Myocyte (in vitro differentiated cells): ENCODE data around the gene PARP1. TPM values are rescaled to one million over a fixed set of nuclear protein-coding genes. Genes with fewer than 3 reads are reported as not detected.
A peak's percentile ranks its signal among the peaks of the same experiment; 100 is the strongest.
"Not testable (repeated sequence)": the region's sequence is repeated elsewhere in the genome, so short reads cannot be mapped to it uniquely, and the experiment has no call there.

Source experiments
- DNase-seq: peaks from one replicate; pipeline ENCODE4 v3.0.0-alpha.2; 2012; ENCODE audit warnings: low read depth
- total RNA-seq: library from RNA; depleted of rRNA; stranded (reverse); fragments of >200 nt; gene quantifications from 2 replicates; pipeline ENCODE4 v1.2.3, GENCODE V29; 2014

Gene PARP1
- total RNA-seq, 1 donor from 2014 or later = 69.2 TPM

GRCh38 chr1:226429858-226430715 is 22.2 kb upstream of the PARP1 start:
- DNase-seq = no peak

GRCh38 chr1:226428791-226429461 is 21.0 kb upstream of the PARP1 start:
- DNase-seq = no peak

DNA sequence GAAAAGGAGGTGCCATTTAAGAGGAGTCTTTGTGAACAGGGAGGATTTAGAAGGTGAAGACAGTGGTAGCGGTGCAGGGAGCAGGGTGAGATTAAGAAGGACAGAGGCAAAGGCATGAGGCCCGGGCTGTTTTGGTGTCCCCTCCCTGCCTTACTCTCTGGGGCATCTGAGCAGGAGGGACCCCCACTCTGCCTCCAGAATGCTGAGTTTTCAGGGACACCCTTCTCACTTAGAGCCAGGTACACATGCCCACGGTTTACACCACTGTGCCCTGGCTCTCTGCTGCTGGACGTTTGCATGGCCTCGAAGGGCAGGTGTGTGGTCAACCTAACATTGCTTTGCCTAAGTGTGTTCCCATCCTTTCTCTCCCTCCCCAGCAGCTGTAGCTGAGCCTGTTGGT is 20.5 kb upstream of the PARP1 start:
- DNase-seq = no peak

DNA sequence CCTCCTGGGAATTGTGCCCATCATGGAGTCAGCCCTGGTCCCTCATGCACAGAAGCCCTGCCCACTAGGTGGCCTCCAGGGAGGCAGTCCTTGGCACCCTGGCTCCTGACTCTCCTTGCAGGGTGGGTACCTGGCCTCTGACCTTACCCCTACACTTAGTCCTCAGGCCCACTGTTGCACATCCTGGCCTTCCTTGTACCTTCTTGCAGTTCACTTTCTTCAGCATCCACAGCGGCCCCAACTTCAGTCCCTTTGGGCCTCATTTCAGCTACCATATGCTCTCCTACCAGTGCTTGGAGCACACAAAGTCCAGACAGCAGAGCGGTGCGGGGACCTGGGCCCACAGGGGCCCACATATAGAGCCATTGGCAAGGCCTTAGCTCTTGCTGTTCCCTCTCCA is 19.2 kb upstream of the PARP1 start:
- DNase-seq = no peak

DNA sequence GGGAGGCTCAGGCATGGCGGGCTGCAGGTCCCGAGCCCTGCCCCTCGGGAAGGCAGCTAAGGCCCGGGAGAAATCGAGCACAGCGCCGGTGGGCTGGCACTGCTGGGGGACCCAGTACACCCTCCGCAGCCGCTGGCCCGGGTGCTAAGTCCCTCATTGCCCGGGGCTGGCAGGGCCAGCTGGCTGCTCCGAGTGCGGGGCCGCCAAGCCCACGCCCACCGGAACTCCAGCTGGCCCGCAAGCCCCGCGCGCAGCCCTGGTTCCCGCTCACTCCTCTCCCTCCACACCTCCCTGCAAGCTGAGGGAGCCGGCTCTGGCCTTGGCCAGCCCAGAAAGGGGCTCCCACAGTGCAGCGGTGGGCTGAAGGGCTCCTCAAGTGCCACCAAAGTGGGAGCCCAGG is 18.5 kb upstream of the PARP1 start:
- DNase-seq = not testable (repeated sequence)

GRCh38 chr1:226425431-226426031 is 17.6 kb upstream of the PARP1 start:
- DNase-seq = no peak

GRCh38 chr1:226425004-226425378 is 17.1 kb upstream of the PARP1 start:
- no peak for DNase-seq

DNA sequence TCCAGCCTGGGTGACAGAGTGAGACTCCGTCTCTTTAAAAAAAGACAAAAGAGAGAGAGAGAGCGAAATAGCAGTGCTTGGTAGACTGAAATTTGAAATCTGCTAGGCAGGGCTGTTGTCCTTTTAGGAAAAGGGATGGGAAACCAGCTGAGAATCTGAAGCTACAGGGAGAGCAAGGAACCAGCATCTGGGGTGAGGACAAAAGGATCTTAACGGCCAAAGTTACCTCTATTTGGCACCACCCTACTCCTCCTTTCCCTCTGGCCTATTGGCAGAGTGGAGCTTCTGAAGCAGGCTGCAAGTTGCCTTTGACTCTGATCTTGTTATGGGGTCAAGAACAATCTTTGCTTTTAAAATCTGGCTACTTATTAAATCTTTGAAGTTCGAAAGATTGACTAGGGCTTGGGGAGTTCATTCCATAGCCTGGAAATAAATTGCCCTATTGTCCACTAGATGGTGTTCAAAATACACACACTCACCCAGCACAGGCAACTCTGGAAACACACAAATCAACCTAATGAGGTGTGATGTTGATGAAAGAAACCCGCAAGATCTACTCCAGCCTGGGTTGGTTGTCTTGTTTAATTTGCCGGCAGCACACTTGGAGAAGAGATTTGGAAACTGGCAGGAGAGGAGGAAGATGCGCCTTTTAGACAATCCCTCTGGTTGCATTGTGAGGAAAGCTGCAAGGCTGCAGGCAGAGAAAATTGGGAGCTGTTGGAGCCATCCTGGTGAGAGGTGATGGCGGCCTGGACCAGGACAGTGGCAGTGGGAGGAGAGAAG is 16.5 kb upstream of the PARP1 start:
- peak; percentile 41 for DNase-seq

GRCh38 chr1:226422478-226422877 is 14.6 kb upstream of the PARP1 start:
- no peak for DNase-seq

- DNase-seq = no peak
Observed at GRCh38 chr1:226420897-226421296, 13.0 kb upstream of the PARP1 start.

DNA sequence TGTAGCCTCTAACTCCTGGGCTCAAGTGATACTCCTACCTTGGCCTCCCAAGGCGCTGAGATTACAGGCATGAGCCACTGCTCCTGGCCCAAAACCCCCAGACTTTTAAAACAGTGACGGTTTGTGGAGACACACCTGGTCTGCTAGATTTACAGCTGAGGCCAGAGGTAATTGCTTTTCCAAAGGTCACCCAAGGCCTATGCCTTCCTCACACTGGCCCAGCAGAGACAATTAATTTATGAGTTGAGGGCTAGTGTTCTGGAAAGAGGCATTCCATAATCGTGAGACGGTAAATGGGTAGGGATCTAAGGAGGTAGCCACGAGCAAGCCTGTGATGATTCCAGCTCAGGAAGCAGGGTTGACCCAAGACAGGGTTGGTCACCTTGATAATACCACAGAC is 12.4 kb upstream of the PARP1 start:
- DNase-seq = no peak

- peak; percentile 52 for DNase-seq
Observed at GRCh38 chr1:226419284-226420029, 11.6 kb upstream of the PARP1 start.

DNA sequence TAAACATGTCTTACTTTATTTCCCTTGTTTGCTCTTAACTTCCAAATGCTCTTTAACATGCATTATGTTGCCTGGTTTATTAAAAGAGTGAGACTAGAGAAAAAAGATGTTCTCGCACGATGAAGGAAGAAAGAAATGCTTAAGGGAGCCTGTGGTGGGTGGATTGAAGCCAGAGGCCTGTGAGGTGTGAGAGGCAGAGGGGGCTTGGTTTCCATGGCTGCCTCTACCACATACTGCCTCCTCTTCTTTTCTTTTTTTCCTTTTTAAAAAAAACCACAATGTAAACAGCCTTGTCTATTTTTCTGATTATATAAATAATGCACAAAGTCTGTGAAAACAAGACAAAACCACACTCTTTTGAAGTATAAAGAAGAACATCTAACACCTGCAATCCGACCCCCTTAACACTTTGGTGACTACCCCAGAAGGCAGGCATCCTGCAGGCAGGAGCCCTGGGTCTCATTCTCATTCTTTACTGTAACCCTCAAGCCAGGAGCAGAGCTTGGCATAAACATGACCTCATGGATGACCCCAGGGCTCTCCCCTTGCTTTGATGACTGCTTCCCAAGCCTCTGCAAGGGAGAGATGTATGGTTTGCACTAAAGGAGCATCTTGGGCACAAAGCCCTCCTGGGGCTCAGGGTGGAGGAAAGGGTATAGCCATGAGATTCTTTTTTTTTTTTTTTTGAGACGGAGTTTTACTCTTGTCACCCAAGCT is 10.1 kb upstream of the PARP1 start:
- no peak for DNase-seq

GRCh38 chr1:226417350-226417749 is 9.5 kb upstream of the PARP1 start:
- no peak for DNase-seq

GRCh38 chr1:226414098-226414698 is 6.3 kb upstream of the PARP1 start:
- DNase-seq = no peak

DNA sequence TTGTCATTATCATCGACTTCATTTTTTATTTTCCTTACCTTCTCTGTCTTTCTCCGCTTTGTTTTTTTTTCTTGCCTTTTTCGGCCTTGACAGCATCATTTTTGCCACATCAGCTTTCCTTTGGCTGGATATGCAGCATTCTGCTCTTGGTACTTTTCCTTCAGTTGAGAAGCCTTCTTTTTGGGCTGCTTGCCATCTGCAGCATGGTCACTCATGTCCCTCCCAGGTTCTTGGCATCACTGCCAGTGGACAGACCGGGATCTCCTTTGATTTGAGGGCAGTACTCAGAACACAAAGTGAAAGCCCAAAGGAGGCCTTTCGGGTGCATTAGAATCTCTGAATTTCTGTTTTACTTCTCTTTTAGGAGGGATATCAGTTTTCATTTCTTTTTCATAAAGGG is 3.7 kb upstream of the PARP1 start:
- DNase-seq = peak; percentile 31

DNA sequence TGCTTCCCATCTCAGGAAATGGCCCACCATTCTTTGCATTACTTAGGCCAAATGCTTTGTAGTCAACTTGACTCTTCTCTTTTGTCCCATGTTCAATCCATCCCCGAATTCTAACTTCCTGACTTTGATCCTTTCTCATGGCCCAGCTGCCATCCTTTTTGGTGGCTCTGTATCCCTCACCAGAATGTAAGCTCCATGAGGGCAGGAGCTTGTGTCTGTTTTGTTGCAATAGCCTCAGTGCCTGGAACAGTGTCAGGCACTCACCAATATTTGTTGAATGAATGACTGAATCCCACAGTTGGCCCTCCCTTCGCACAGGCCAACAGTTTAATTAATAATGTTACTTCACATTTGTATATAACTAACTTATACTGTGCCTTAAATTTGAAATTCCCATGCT is 3.1 kb upstream of the PARP1 start:
- no peak for DNase-seq

DNA sequence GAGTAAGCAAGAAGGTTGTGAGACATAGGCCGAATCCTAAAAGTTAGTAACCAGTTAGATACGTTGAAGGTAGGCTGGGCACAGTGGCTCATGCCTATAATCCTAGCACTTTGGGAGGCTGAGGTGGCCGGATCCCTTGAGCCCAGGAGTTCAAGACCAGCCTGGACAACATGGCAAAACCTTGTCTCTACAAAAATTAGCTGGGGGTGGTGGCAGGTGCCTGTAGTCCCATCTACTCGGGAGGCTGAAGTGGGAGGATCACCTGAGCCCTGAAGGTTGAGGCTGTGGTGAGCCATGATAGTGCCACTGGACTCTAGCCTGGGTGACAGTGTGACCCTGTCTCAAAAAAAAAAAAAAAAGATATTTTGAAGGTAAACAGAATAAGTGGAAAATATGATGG is 1.5 kb upstream of the PARP1 start:
- DNase-seq = no peak

GRCh38 chr1:226408285-226409184 is 642 bp upstream of the PARP1 start:
- DNase-seq = no peak
